Endothelial cell of umbilical vein (primary cell): ENCODE data around the gene NUDT8.

Experiments
- CTCF ChIP-seq, 2 donors: IDR thresholded peaks; 1 replicate in 1 of 2; 2 replicates in 1 of 2; pipeline ENCODE4 v1.5.1; 2011; ENCODE audit warnings: low read length in 2 of 2, mild to moderate bottlenecking in 2 of 2, moderate library complexity in 2 of 2, control low read depth in 1 of 2, inconsistent platforms in 1 of 2, low read depth in 1 of 2; ENCODE audit not compliant: insufficient read depth in 1 of 2; ENCODE audit errors: extremely low read depth in 1 of 2
- EZH2 ChIP-seq: IDR thresholded peaks from 2 replicates; pipeline ENCODE4 v1.6.1; 2012; ENCODE audit warnings: borderline replicate concordance, low read depth, mild to moderate bottlenecking, moderate library complexity, low read length, inconsistent platforms; ENCODE audit not compliant: severe bottlenecking
- GATA2 ChIP-seq: IDR thresholded peaks from 2 replicates; pipeline ENCODE4 v1.7.0; 2011; ENCODE audit warnings: low read depth, mild to moderate bottlenecking, moderate library complexity, mixed read lengths, low read length; ENCODE audit not compliant: insufficient read length, insufficient read depth
- JUN ChIP-seq: IDR thresholded peaks from 2 replicates; pipeline ENCODE4 v1.6.1; 2011; ENCODE audit warnings: borderline replicate concordance, low read depth; ENCODE audit not compliant: insufficient read length, insufficient read depth
- MAX ChIP-seq: IDR thresholded peaks from 2 replicates; pipeline ENCODE4 v1.6.1; 2011; ENCODE audit not compliant: insufficient read depth, insufficient read length
- POLR2A ChIP-seq: IDR thresholded peaks from 2 replicates; pipeline ENCODE4 v1.6.1; 2012; ENCODE audit warnings: low read depth, mild to moderate bottlenecking, control low read depth, low read length
- POLR2AphosphoS5 ChIP-seq: IDR thresholded peaks from 2 replicates; pipeline ENCODE4 v1.6.1; 2012; ENCODE audit warnings: low read depth, mild to moderate bottlenecking, control low read depth, low read length, moderate library complexity; ENCODE audit not compliant: insufficient read depth

GRCh38 chr11:67630943-67631331, 1.2 kb upstream of the NUDT8 start:
- TF ChIP-seq JUN (no peak), POLR2A (no peak), CTCF (IDR thresholded peaks at IDR 0.05; ENCODE audit: extremely low read depth in 1 of 2, insufficient read depth in 1 of 2, low read depth in 1 of 2, low read length in 2 of 2) (no peak), MAX (no peak), POLR2AphosphoS5 (no peak), GATA2 (no peak), EZH2 (no peak)
